Adrenal gland (tissue), 5 donors: Measurements from ENCODE around the gene PKN3.

ENCODE experiments used
- POLR2A ChIP-seq, 2 donors: fragments of 450-650 bp; IDR thresholded peaks; one replicate each; pipeline ENCODE4 v1.6.1; 2017; ENCODE audit warnings: antibody characterized with exemption in 2 of 2, mild to moderate bottlenecking in 2 of 2, moderate library complexity in 1 of 2
- TF ChIP-seq, protein P1 (sequence below), 6 experiments: fragments of 450-650 bp in 4 of 6; fragments of 200-600 bp in 2 of 6; sonication (generic) in 1 of 6; IDR thresholded peaks; 1 replicate in 5 of 6; 2 replicates in 1 of 6; pipeline versions ENCODE4 v1.5.1 to v1.8.0; 2016 to 2021; ENCODE audit warnings: antibody characterized with exemption in 6 of 6, mild to moderate bottlenecking in 2 of 6, moderate library complexity in 1 of 6
- donor health status: DM: no; HTN: no; CAD: no.

DNA sequence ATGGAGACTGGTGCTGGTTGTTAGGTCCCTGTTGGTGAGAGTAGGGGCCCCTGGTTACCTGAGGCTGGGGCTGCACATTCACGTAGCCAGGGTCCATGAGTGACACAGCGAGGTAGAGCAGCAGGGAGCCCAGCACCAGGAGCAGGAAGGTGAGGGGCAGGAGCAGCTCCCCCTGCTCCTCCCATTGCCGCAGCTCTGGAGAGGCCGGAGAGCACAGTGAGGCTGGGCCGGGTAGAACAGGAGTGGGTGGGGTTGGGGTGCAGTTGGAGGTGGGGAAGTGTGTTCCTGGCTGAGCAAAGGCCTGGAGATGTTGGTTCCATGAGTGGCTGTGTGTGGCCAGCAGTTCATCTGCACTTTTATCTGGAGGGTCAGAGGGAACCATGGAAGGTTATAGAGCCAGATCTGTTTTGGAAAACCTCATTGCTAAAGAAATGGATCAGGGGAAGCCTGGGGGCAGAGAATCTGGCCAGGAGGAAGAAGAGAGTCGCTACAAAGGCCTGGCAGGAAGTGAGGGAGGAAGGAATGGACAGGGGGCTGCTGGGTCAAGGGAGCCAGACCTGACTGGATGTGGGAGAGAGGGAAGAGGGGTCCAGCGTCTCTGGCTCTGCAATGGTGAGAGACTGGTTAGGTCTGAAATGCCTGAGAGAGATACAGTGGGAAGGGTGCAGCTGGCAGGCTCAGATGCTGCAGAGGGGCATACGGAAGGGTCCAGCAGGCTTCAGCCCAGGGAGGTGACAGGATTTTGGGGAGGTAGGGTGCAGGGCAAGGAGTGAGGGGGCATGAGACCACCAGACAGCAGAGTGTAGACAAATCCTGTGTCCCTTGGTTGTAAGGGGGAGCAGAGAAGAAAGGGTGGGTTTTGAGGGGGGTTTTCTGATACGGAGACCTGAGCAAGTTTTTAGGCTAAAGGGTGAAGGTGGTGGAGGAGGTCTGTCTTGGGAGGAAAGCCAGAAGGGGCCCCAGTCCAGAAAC lies 20.4 kb downstream of the PKN3 start:
- TF ChIP-seq, protein P1, sequence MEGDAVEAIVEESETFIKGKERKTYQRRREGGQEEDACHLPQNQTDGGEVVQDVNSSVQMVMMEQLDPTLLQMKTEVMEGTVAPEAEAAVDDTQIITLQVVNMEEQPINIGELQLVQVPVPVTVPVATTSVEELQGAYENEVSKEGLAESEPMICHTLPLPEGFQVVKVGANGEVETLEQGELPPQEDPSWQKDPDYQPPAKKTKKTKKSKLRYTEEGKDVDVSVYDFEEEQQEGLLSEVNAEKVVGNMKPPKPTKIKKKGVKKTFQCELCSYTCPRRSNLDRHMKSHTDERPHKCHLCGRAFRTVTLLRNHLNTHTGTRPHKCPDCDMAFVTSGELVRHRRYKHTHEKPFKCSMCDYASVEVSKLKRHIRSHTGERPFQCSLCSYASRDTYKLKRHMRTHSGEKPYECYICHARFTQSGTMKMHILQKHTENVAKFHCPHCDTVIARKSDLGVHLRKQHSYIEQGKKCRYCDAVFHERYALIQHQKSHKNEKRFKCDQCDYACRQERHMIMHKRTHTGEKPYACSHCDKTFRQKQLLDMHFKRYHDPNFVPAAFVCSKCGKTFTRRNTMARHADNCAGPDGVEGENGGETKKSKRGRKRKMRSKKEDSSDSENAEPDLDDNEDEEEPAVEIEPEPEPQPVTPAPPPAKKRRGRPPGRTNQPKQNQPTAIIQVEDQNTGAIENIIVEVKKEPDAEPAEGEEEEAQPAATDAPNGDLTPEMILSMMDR (IDR thresholded peaks at IDR 0.05), result no peak
- TF ChIP-seq POLR2A (IDR thresholded peaks at IDR 0.05), result no peak
